HCT116 (cell line): ENCODE measurements around the gene PLEKHO1. TPM values are rescaled to one million over a fixed set of nuclear protein-coding genes. Genes with fewer than 3 reads are reported as not detected.

Experiments used
- ATAC-seq: fragments of 200-7000 bp; cut with Tn5 transposase; 2 replicates; pipeline ENCODE4 v1.9.1; 2020; ENCODE audit warnings: mild to moderate bottlenecking, moderate library complexity
- BruUV-seq: library from RNA; stranded (reverse); fragments of 400-500 nt; replicated peaks from 2 replicates; lab custom pipeline; 2021; lab: Mats Ljungman, UMichigan
- CTCF ChIA-PET: fragments of 300-600 bp; sonication (Branson Sonifier 250); formaldehyde crosslinking; loops from one replicate; lab custom pipeline; 2021; ENCODE audit warnings: antibody characterized with exemption; lab: Charles Lee
- POLR2A ChIA-PET: fragments of 300-600, 350-600 bp; sonication (Branson Sonifier 250); formaldehyde crosslinking; loops from one replicate; lab custom pipeline; 2021; ENCODE audit warnings: antibody characterized with exemption; lab: Charles Lee
- RAD21 ChIA-PET, 2 experiments: fragments of 300-600 bp; sonication (Branson Sonifier 250); formaldehyde crosslinking; loops; one replicate each; lab custom pipeline; 2023; ENCODE audit warnings: low total read pairs in 2 of 2; ENCODE audit not compliant: uncharacterized antibody in 2 of 2, unreplicated experiment in 2 of 2, low non-redundant PET in 1 of 2; lab: Charles Lee
- DNase-seq: peaks from one replicate; pipeline ENCODE4 v3.0.0-alpha.2; 2010; ENCODE audit warnings: low read depth, low spot score
- H2AFZ ChIP-seq: fragments of 200-600 bp; shearing (Covaris generic), sonication (generic); 2 replicates; pipeline ENCODE4 v1.6.1; 2017; ENCODE audit warnings: low read depth, mixed run types, mixed read lengths, antibody characterized with exemption, low read length; ENCODE audit not compliant: poor library complexity, severe bottlenecking
- H3K27ac ChIP-seq: 2 replicates; pipeline ENCODE4 v1.5.1; 2012; ENCODE audit warnings: low read depth, low read length
- H3K27me3 ChIP-seq: fragments of 200-600 bp; sonication (generic); 2 replicates; pipeline ENCODE4 v1.6.1; 2016; ENCODE audit warnings: mixed run types, low read length, mixed read lengths; ENCODE audit not compliant: insufficient read depth
- H3K36me3 ChIP-seq, 2 experiments: fragments of 200-500 bp in 1 of 2; fragments of 200-600 bp in 1 of 2; sonication (Bioruptor generic) in 1 of 2; sonication (generic) in 1 of 2; 2 replicates each; pipeline versions ENCODE4 v1.5.1 to v1.6.1; 2014 to 2016; ENCODE audit warnings: low read length in 2 of 2, inconsistent platforms in 1 of 2, mixed read lengths in 1 of 2, mixed run types in 1 of 2; ENCODE audit not compliant: insufficient read depth in 2 of 2, control insufficient read depth in 1 of 2
- H3K4me1 ChIP-seq, 2 experiments: fragments of 200-600 bp in 1 of 2; sonication (generic) in 1 of 2; 2 replicates each; pipeline versions ENCODE4 v1.5.1 to v1.6.1; 2012 to 2017; ENCODE audit warnings: low read length in 2 of 2, inconsistent platforms in 1 of 2, mild to moderate bottlenecking in 1 of 2, mixed read lengths in 1 of 2, mixed run types in 1 of 2, moderate library complexity in 1 of 2; ENCODE audit not compliant: insufficient read depth in 2 of 2, control insufficient read depth in 1 of 2
- H3K4me2 ChIP-seq: fragments of 200-600 bp; sonication (generic); 2 replicates; pipeline ENCODE4 v1.6.1; 2017; ENCODE audit warnings: mixed run types, low read length, mixed read lengths
- H3K4me3 ChIP-seq, 2 experiments: fragments of 200-600 bp in 1 of 2; sonication (generic) in 1 of 2; replicated peaks in 1 of 2; 2 replicates each; pipeline ENCODE4 v1.5.1; 2011 to 2016; ENCODE audit warnings: low read length in 2 of 2, control low read depth in 1 of 2, low read depth in 1 of 2, mild to moderate bottlenecking in 1 of 2, mixed read lengths in 1 of 2, mixed run types in 1 of 2
- H3K79me2 ChIP-seq: fragments of 200-600 bp; sonication (generic); 2 replicates; pipeline ENCODE4 v1.6.1; 2017; ENCODE audit warnings: mild to moderate bottlenecking, mixed run types, low read length, moderate library complexity, mixed read lengths; ENCODE audit not compliant: insufficient read depth
- H3K9ac ChIP-seq: fragments of 200-600 bp; sonication (generic); 2 replicates; pipeline ENCODE4 v1.6.1; 2016; ENCODE audit warnings: low read length, mixed read lengths
- H3K9me2 ChIP-seq: fragments of 200-600 bp; sonication (generic), shearing (Covaris generic); 2 replicates; pipeline ENCODE4 v1.6.1; 2017; ENCODE audit warnings: mixed run types, mild to moderate bottlenecking, moderate library complexity; ENCODE audit not compliant: insufficient read depth
- H3K9me3 ChIP-seq, 2 experiments: fragments of 200-500 bp in 1 of 2; fragments of 200-600 bp in 1 of 2; sonication (Bioruptor generic) in 1 of 2; sonication (generic) in 1 of 2; 2 replicates each; pipeline ENCODE4 v1.6.1; 2014 to 2017; ENCODE audit warnings: low read length in 2 of 2, mixed read lengths in 2 of 2, inconsistent platforms in 1 of 2, low read depth in 1 of 2, mild to moderate bottlenecking in 1 of 2, mixed run types in 1 of 2, moderate library complexity in 1 of 2; ENCODE audit not compliant: control insufficient read depth in 1 of 2, insufficient read depth in 1 of 2
- H4K20me1 ChIP-seq: fragments of 200-600 bp; sonication (generic), shearing (Covaris generic); 2 replicates; pipeline ENCODE4 v1.6.1; 2017; ENCODE audit warnings: mixed run types, mild to moderate bottlenecking, moderate library complexity; ENCODE audit not compliant: insufficient read depth
- CBX3 ChIP-seq: IDR thresholded peaks from 2 replicates; pipeline ENCODE4 v1.6.1; 2012; ENCODE audit warnings: low read depth
- SIN3A ChIP-seq: IDR thresholded peaks from 2 replicates; pipeline ENCODE4 v1.6.1; 2012; ENCODE audit warnings: low read depth
- SRF ChIP-seq: IDR thresholded peaks from 2 replicates; pipeline ENCODE4 v1.6.1; 2012; ENCODE audit warnings: low read depth
- TCF7L2 ChIP-seq: IDR thresholded peaks from 2 replicates; pipeline ENCODE4 v1.7.0; 2011; ENCODE audit warnings: borderline replicate concordance, inconsistent platforms; ENCODE audit not compliant: insufficient read depth, insufficient read length; ENCODE audit errors: extremely low read depth
- ZFX ChIP-seq: fragments of 450-650 bp; IDR thresholded peaks from 2 replicates; pipeline ENCODE4 v1.6.1; 2017
- intact Hi-C: fragments of 100-400 bp; cut with micrococcal nuclease; formaldehyde crosslinking; loops from 2 replicates; pipeline ENCODE4 v1.10.0; 2022
- total RNA-seq: library from RNA; stranded (reverse); gene quantifications from one replicate; pipeline ENCODE4 v1.2.1, GENCODE V29; 2021; ENCODE audit not compliant: unreplicated experiment
- TF ChIP-seq, protein P1 (sequence below): IDR thresholded peaks from 2 replicates; pipeline ENCODE4 v1.6.1; 2012; ENCODE audit warnings: low read depth
- TF ChIP-seq, protein P2 (sequence below), 3 experiments: fragments of 200-600 bp in 1 of 3; sonication (generic) in 1 of 3; IDR thresholded peaks in 2 of 3; conservative IDR thresholded peaks in 1 of 3; 2 replicates each; pipeline ENCODE4 v1.5.1; 2012 to 2017; ENCODE audit warnings: low read depth in 2 of 3, low read length in 2 of 3, antibody characterized with exemption in 1 of 3, borderline replicate concordance in 1 of 3, control low read depth in 1 of 3, mild to moderate bottlenecking in 1 of 3, mixed read lengths in 1 of 3, mixed run types in 1 of 3, moderate library complexity in 1 of 3; ENCODE audit not compliant: insufficient read depth in 1 of 3

PLEKHO1 gene
- total RNA-seq, 1 experiment from 2014 or later = 6.9 TPM

DNA sequence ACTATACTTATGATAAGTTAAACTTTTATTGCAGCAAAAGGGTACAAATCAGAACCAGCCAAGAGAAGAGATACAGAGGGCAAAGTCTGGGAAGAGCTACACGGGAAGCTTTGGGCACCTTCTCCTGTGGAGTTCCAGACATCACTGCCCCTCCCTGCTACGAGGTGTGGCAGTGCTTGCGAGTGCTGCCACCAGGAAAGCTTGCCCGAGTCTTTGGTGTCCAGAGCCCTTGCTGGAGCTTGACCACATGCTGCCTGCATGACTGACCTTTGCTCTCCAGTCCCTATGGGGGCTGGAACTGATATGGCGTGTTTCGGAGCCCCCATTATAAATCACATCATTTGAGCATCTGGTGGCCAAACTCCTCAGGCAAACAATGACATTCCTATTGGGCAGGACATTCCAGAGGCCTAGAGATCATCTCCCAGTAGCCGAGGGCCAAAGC lies 23.4 kb downstream of the PLEKHO1 start:
- BruUV-seq = no TSS peak
- H3K27me3 ChIP-seq = no peaks in the 10 kb centered on the region
- ChIA-PET POLR2A (no interaction called here), RAD21 (no interaction called here), CTCF (no interaction called here)
- ATAC-seq (no peak), DNase-seq (no peak)
- H2AFZ ChIP-seq = no peak overlapping the region
- no peaks in the 10 kb centered on the region for H3K4me1 ChIP-seq
- intact Hi-C loops = no loop called here
- no peaks in the 10 kb centered on the region for H3K9me3 ChIP-seq
- TF ChIP-seq, protein P1, sequence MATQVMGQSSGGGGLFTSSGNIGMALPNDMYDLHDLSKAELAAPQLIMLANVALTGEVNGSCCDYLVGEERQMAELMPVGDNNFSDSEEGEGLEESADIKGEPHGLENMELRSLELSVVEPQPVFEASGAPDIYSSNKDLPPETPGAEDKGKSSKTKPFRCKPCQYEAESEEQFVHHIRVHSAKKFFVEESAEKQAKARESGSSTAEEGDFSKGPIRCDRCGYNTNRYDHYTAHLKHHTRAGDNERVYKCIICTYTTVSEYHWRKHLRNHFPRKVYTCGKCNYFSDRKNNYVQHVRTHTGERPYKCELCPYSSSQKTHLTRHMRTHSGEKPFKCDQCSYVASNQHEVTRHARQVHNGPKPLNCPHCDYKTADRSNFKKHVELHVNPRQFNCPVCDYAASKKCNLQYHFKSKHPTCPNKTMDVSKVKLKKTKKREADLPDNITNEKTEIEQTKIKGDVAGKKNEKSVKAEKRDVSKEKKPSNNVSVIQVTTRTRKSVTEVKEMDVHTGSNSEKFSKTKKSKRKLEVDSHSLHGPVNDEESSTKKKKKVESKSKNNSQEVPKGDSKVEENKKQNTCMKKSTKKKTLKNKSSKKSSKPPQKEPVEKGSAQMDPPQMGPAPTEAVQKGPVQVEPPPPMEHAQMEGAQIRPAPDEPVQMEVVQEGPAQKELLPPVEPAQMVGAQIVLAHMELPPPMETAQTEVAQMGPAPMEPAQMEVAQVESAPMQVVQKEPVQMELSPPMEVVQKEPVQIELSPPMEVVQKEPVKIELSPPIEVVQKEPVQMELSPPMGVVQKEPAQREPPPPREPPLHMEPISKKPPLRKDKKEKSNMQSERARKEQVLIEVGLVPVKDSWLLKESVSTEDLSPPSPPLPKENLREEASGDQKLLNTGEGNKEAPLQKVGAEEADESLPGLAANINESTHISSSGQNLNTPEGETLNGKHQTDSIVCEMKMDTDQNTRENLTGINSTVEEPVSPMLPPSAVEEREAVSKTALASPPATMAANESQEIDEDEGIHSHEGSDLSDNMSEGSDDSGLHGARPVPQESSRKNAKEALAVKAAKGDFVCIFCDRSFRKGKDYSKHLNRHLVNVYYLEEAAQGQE = no peak
- TF ChIP-seq CBX3 (no peak), SIN3A (no peak), ZFX (no peak), SRF (no peak), TCF7L2 (no peak)
- TF ChIP-seq, protein P2, sequence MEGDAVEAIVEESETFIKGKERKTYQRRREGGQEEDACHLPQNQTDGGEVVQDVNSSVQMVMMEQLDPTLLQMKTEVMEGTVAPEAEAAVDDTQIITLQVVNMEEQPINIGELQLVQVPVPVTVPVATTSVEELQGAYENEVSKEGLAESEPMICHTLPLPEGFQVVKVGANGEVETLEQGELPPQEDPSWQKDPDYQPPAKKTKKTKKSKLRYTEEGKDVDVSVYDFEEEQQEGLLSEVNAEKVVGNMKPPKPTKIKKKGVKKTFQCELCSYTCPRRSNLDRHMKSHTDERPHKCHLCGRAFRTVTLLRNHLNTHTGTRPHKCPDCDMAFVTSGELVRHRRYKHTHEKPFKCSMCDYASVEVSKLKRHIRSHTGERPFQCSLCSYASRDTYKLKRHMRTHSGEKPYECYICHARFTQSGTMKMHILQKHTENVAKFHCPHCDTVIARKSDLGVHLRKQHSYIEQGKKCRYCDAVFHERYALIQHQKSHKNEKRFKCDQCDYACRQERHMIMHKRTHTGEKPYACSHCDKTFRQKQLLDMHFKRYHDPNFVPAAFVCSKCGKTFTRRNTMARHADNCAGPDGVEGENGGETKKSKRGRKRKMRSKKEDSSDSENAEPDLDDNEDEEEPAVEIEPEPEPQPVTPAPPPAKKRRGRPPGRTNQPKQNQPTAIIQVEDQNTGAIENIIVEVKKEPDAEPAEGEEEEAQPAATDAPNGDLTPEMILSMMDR (IDR thresholded peaks at IDR 0.05 in 2 of 3, conservative IDR thresholded peaks at IDR 0.05 in 1 of 3; ENCODE audit: borderline replicate concordance in 1 of 3, insufficient read depth in 1 of 3, low read depth in 2 of 3, low read length in 2 of 3) = no peak
- H3K79me2 ChIP-seq = no peaks in the 10 kb centered on the region
- H3K4me2 ChIP-seq = no peak overlapping the region
- H4K20me1 ChIP-seq = no peaks in the 10 kb centered on the region
- H3K9me2 ChIP-seq = no peaks in the 10 kb centered on the region
- no peak overlapping the region for H3K27ac ChIP-seq
- H3K9ac ChIP-seq = no peak overlapping the region
- no peak overlapping the region for H3K4me3 ChIP-seq
- H3K36me3 ChIP-seq = no peaks in the 10 kb centered on the region
